GM23338 (cell line): ENCODE measurements around the gene CYP2W1. TPM values are rescaled to one million over a fixed set of nuclear protein-coding genes. Genes with fewer than 3 reads are reported as not detected.

Source experiments
- ATAC-seq: fragments of 200-7000 bp; cut with Tn5 transposase; 3 replicates; pipeline ENCODE4 v1.9.1; 2020
- DNase-seq: peaks from one replicate; pipeline ENCODE4 v3.0.0-alpha.2; 2015; ENCODE audit warnings: low spot score
- H2AFZ ChIP-seq: fragments of 200-600 bp; sonication (generic); 2 replicates; pipeline ENCODE4 v1.8.0; 2016; ENCODE audit warnings: antibody characterized with exemption, mild to moderate bottlenecking, moderate library complexity
- H3F3A ChIP-seq: fragments of 200-600 bp; sonication (generic); replicated peaks from 2 replicates; pipeline ENCODE4 v1.8.0; 2017; ENCODE audit warnings: antibody characterized with exemption, mixed run types, low read depth
- H3K27ac ChIP-seq: fragments of 200-600 bp; sonication (generic); 2 replicates; pipeline ENCODE4 v1.6.1; 2016; ENCODE audit warnings: low read depth
- H3K27me3 ChIP-seq: fragments of 200-600 bp; sonication (generic); 2 replicates; pipeline ENCODE4 v1.8.0; 2016; ENCODE audit warnings: mild to moderate bottlenecking, mixed run types, moderate library complexity; ENCODE audit not compliant: insufficient read depth
- H3K36me3 ChIP-seq: fragments of 200-600 bp; sonication (generic); 2 replicates; pipeline ENCODE4 v1.8.0; 2016; ENCODE audit warnings: mild to moderate bottlenecking; ENCODE audit not compliant: insufficient read depth
- H3K4me1 ChIP-seq: fragments of 200-600 bp; sonication (generic); 2 replicates; pipeline ENCODE4 v1.8.0; 2016; ENCODE audit warnings: mild to moderate bottlenecking, moderate library complexity; ENCODE audit not compliant: insufficient read depth
- H3K4me2 ChIP-seq: fragments of 200-600 bp; sonication (generic); 2 replicates; pipeline ENCODE4 v1.7.1; 2017; ENCODE audit warnings: mixed run types
- H3K4me3 ChIP-seq: fragments of 200-600 bp; sonication (generic); 2 replicates; pipeline ENCODE4 v1.6.1; 2016; ENCODE audit warnings: mixed run types
- H3K79me2 ChIP-seq: fragments of 200-600 bp; sonication (generic); replicated peaks from 2 replicates; pipeline ENCODE4 v1.8.0; 2017; ENCODE audit warnings: mild to moderate bottlenecking; ENCODE audit not compliant: insufficient read depth
- H3K9me2 ChIP-seq: fragments of 200-600 bp; sonication (generic); 2 replicates; pipeline ENCODE4 v1.8.0; 2017; ENCODE audit not compliant: insufficient read depth
- H4K20me1 ChIP-seq: fragments of 200-600 bp; sonication (generic); replicated peaks from 2 replicates; pipeline ENCODE4 v1.8.0; 2017; ENCODE audit warnings: mild to moderate bottlenecking; ENCODE audit not compliant: insufficient read depth
- H3K27ac Mint-ChIP-seq: 2 replicates; pipeline ENCODE4 v1.8.0; 2020; ENCODE audit warnings: inconsistent platforms, mild to moderate bottlenecking, moderate library complexity, mixed read lengths
- H3K27me3 Mint-ChIP-seq: 3 replicates; pipeline ENCODE4 v1.8.0; 2022; ENCODE audit warnings: low read depth, mild to moderate bottlenecking, moderate library complexity, mixed read lengths, inconsistent platforms; ENCODE audit not compliant: insufficient read depth, poor library complexity
- H3K36me3 Mint-ChIP-seq: 3 replicates; pipeline ENCODE4 v1.8.0; 2021; ENCODE audit warnings: low read depth, mild to moderate bottlenecking, inconsistent platforms, moderate library complexity, mixed read lengths
- H3K4me1 Mint-ChIP-seq: 3 replicates; pipeline ENCODE4 v1.8.0; 2020; ENCODE audit warnings: mild to moderate bottlenecking, inconsistent platforms, mixed read lengths
- H3K4me3 Mint-ChIP-seq: 3 replicates; pipeline ENCODE4 v1.8.0; 2021; ENCODE audit warnings: moderate library complexity, mild to moderate bottlenecking, inconsistent platforms, mixed read lengths
- H3K9me3 Mint-ChIP-seq: 3 replicates; pipeline ENCODE4 v1.8.0; 2020; ENCODE audit warnings: moderate library complexity, mild to moderate bottlenecking, inconsistent platforms, mixed read lengths
- CREB1 ChIP-seq: fragments of 250-450 bp; sonication (Bioruptor Pico); IDR thresholded peaks from 2 replicates; pipeline ENCODE4 v1.5.0; 2020; ENCODE audit warnings: low read depth, mild to moderate bottlenecking, moderate library complexity
- CTCF ChIP-seq, 2 experiments: fragments of 200-600 bp in 1 of 2; sonication (generic) in 1 of 2; conservative IDR thresholded peaks; 2 replicates each; pipeline versions ENCODE4 v1.5.1 to v1.6.1; 2016 to 2017; ENCODE audit warnings: antibody characterized with exemption in 2 of 2, low read depth in 2 of 2, mild to moderate bottlenecking in 2 of 2, moderate library complexity in 1 of 2
- ETS1 ChIP-seq: IDR thresholded peaks from 2 replicates; pipeline ENCODE4 v1.6.1; 2016; ENCODE audit warnings: antibody characterized with exemption
- EZH2 ChIP-seq: fragments of 200-600 bp; sonication (generic); IDR thresholded peaks from one replicate; pipeline ENCODE4 v1.8.0; 2017; ENCODE audit warnings: antibody characterized with exemption, mild to moderate bottlenecking, low read depth; ENCODE audit not compliant: unreplicated experiment
- JUNB ChIP-seq: IDR thresholded peaks from one replicate; pipeline ENCODE4 v1.6.1; 2016; ENCODE audit warnings: antibody characterized with exemption; ENCODE audit not compliant: unreplicated experiment
- NANOG ChIP-seq: IDR thresholded peaks from 2 replicates; pipeline ENCODE4 v1.6.1; 2016; ENCODE audit warnings: antibody characterized with exemption, borderline replicate concordance
- STAT1 ChIP-seq: IDR thresholded peaks from one replicate; pipeline ENCODE4 v1.6.1; 2016; ENCODE audit warnings: antibody characterized with exemption; ENCODE audit not compliant: unreplicated experiment
- ZNF114 ChIP-seq: fragments of 250-450 bp; sonication (Bioruptor Pico); IDR thresholded peaks from 2 replicates; pipeline ENCODE4 v1.5.0; 2020; ENCODE audit warnings: mild to moderate bottlenecking, moderate library complexity
- ZNF331 ChIP-seq: fragments of 250-450 bp; sonication (Bioruptor Pico); IDR thresholded peaks from 2 replicates; pipeline ENCODE4 v1.5.0; 2020; ENCODE audit warnings: low read depth, mild to moderate bottlenecking, moderate library complexity
- polyA plus RNA-seq: library from polyadenylated mRNA; unstranded; fragments of >200 nt; fragmentation: Nextera tagmentation; extraction: Ambion mirVana; gene quantifications from 2 replicates; pipeline ENCODE4 v1.2.1, GENCODE V29; 2016
- total RNA-seq: library from RNA; depleted of rRNA; stranded (reverse); fragments of >200 nt; shearing (Covaris generic); gene quantifications from 2 replicates; pipeline ENCODE4 v1.2.3, GENCODE V29; 2014
- TF ChIP-seq, protein P1 (sequence below): IDR thresholded peaks from one replicate; pipeline ENCODE4 v1.6.1; 2018; ENCODE audit warnings: antibody characterized with exemption; ENCODE audit not compliant: unreplicated experiment
- TF ChIP-seq, protein P2 (sequence below): fragments of 250-450 bp; sonication (Bioruptor Pico); IDR thresholded peaks from 2 replicates; pipeline ENCODE4 v1.5.0; 2020; ENCODE audit warnings: mild to moderate bottlenecking, moderate library complexity

The CYP2W1 gene
- total and polyA plus RNA-seq, 2 experiments from 2014 or later = not detected

DNA sequence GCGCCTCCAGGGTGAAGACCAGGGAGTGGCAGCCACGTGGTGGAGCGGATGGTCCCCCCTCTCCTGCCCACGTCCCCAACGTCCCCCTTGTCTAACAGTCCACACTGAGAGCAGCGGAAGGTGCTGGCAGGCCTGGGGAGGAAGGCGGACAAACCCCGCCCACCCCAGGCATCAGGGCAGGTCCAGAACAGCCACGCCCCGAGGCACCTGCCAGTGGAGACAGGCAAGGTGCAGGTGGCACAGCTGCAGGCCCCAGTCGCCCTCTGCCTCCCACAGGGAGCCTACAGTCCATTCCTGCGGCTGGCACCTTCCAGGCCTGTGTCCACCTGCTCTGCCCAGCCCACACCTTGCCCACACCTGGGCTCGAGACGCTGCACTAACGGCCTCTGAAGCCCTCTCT lies 24.9 kb downstream of the CYP2W1 start:
- Histone ChIP-seq H3K4me1 (no peaks in the 10 kb centered on the region), H2AFZ (no peak overlapping the region), H3K9me2 (no peaks in the 10 kb centered on the region), H3K27ac (no peak overlapping the region), H3K79me2 (no peaks in the 10 kb centered on the region), H3K27me3 (no peaks in the 10 kb centered on the region), H3K36me3 (no peaks in the 10 kb centered on the region), H3K4me2 (no peak overlapping the region), H3F3A (0 out of 2 replicates have a peak, but pooled peaks cover 3% of the 10 kb centered on the region), H4K20me1 (no peaks in the 10 kb centered on the region), H3K4me3 (no peak overlapping the region)
- TF ChIP-seq ZNF114 (no peak), NANOG (no peak), CTCF (conservative IDR thresholded peaks at IDR 0.05; ENCODE audit: low read depth in 2 of 2) (no peak), ETS1 (no peak), EZH2 (no peak), STAT1 (no peak), ZNF331 (CRISPR knock-in tag) (no peak), CREB1 (CRISPR knock-in tag) (no peak), JUNB (no peak)
- TF ChIP-seq, protein P1, sequence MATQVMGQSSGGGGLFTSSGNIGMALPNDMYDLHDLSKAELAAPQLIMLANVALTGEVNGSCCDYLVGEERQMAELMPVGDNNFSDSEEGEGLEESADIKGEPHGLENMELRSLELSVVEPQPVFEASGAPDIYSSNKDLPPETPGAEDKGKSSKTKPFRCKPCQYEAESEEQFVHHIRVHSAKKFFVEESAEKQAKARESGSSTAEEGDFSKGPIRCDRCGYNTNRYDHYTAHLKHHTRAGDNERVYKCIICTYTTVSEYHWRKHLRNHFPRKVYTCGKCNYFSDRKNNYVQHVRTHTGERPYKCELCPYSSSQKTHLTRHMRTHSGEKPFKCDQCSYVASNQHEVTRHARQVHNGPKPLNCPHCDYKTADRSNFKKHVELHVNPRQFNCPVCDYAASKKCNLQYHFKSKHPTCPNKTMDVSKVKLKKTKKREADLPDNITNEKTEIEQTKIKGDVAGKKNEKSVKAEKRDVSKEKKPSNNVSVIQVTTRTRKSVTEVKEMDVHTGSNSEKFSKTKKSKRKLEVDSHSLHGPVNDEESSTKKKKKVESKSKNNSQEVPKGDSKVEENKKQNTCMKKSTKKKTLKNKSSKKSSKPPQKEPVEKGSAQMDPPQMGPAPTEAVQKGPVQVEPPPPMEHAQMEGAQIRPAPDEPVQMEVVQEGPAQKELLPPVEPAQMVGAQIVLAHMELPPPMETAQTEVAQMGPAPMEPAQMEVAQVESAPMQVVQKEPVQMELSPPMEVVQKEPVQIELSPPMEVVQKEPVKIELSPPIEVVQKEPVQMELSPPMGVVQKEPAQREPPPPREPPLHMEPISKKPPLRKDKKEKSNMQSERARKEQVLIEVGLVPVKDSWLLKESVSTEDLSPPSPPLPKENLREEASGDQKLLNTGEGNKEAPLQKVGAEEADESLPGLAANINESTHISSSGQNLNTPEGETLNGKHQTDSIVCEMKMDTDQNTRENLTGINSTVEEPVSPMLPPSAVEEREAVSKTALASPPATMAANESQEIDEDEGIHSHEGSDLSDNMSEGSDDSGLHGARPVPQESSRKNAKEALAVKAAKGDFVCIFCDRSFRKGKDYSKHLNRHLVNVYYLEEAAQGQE = no peak
- TF ChIP-seq, protein P2, sequence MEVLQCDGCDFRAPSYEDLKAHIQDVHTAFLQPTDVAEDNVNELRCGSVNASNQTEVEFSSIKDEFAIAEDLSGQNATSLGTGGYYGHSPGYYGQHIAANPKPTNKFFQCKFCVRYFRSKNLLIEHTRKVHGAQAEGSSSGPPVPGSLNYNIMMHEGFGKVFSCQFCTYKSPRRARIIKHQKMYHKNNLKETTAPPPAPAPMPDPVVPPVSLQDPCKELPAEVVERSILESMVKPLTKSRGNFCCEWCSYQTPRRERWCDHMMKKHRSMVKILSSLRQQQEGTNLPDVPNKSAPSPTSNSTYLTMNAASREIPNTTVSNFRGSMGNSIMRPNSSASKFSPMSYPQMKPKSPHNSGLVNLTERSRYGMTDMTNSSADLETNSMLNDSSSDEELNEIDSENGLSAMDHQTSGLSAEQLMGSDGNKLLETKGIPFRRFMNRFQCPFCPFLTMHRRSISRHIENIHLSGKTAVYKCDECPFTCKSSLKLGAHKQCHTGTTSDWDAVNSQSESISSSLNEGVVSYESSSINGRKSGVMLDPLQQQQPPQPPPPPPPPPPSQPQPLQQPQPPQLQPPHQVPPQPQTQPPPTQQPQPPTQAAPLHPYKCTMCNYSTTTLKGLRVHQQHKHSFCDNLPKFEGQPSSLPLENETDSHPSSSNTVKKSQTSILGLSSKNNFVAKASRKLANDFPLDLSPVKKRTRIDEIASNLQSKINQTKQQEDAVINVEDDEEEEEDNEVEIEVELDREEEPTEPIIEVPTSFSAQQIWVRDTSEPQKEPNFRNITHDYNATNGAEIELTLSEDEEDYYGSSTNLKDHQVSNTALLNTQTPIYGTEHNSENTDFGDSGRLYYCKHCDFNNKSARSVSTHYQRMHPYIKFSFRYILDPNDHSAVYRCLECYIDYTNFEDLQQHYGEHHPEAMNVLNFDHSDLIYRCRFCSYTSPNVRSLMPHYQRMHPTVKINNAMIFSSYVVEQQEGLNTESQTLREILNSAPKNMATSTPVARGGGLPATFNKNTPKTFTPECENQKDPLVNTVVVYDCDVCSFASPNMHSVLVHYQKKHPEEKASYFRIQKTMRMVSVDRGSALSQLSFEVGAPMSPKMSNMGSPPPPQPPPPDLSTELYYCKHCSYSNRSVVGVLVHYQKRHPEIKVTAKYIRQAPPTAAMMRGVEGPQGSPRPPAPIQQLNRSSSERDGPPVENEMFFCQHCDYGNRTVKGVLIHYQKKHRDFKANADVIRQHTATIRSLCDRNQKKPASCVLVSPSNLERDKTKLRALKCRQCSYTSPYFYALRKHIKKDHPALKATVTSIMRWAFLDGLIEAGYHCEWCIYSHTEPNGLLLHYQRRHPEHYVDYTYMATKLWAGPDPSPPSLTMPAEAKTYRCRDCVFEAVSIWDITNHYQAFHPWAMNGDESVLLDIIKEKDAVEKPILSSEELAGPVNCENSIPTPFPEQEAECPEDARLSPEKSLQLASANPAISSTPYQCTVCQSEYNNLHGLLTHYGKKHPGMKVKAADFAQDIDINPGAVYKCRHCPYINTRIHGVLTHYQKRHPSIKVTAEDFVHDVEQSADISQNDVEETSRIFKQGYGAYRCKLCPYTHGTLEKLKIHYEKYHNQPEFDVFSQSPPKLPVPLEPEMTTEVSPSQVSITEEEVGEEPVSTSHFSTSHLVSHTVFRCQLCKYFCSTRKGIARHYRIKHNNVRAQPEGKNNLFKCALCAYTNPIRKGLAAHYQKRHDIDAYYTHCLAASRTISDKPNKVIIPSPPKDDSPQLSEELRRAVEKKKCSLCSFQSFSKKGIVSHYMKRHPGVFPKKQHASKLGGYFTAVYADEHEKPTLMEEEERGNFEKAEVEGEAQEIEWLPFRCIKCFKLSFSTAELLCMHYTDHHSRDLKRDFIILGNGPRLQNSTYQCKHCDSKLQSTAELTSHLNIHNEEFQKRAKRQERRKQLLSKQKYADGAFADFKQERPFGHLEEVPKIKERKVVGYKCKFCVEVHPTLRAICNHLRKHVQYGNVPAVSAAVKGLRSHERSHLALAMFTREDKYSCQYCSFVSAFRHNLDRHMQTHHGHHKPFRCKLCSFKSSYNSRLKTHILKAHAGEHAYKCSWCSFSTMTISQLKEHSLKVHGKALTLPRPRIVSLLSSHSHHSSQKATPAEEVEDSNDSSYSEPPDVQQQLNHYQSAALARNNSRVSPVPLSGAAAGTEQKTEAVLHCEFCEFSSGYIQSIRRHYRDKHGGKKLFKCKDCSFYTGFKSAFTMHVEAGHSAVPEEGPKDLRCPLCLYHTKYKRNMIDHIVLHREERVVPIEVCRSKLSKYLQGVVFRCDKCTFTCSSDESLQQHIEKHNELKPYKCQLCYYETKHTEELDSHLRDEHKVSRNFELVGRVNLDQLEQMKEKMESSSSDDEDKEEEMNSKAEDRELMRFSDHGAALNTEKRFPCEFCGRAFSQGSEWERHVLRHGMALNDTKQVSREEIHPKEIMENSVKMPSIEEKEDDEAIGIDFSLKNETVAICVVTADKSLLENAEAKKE (CRISPR knock-in tag) = no peak
- ATAC-seq (no peak), DNase-seq (no peak)
- Mint-ChIP-seq H3K36me3 (peaks cover 11% of the 10 kb centered on the region), H3K4me1 (no peaks in the 10 kb centered on the region), H3K9me3 (no peaks in the 10 kb centered on the region; the same call in 2 of the 3 replicates), H3K4me3 (no peak overlapping the region), H3K27ac (no peak overlapping the region), H3K27me3 (peaks cover 20% of the 10 kb centered on the region)
